Measurements from ENCODE around the gene AKAP12. TPM values are rescaled to one million over a fixed set of nuclear protein-coding genes. Genes with fewer than 3 reads are reported as not detected.

AKAP12 gene
- total RNA-seq, 2 donors from 2014 or later, result 102 to 167 TPM

GRCh38 chr6:151317103-151317994, 77.6 kb downstream of the AKAP12 start:
- Histone ChIP-seq H3K9me3 (no peaks in the 10 kb centered on the region), H3K4me1 (ENCODE audit: control insufficient read depth in 1 of 2, low read depth in 2 of 2) (no peaks in the 10 kb centered on the region), H3K27ac (no peak overlapping the region), H3K4me3 (no peak overlapping the region), H3K36me3 (no peaks in the 10 kb centered on the region), H3K27me3 (replicated peaks; ENCODE audit: insufficient read depth) (no peaks in the 10 kb centered on the region)
- ATAC-seq (ENCODE audit: insufficient number of reproducible peaks, low FRiP score, low read depth) (no peak), DNase-seq (ENCODE audit: low spot score) (no peak)
- TF ChIP-seq CTCF (IDR thresholded peaks at IDR 0.05), result no peak

- Histone ChIP-seq H3K4me3 (no peak overlapping the region), H3K27me3 (replicated peaks; ENCODE audit: insufficient read depth) (no peaks in the 10 kb centered on the region), H3K27ac (no peak overlapping the region), H3K4me1 (ENCODE audit: control insufficient read depth in 1 of 2, low read depth in 2 of 2) (no peaks in the 10 kb centered on the region), H3K36me3 (no peaks in the 10 kb centered on the region), H3K9me3 (no peaks in the 10 kb centered on the region)
- no peak for ATAC-seq (ENCODE audit: insufficient number of reproducible peaks, low FRiP score, low read depth)
- no peak for TF ChIP-seq CTCF (IDR thresholded peaks at IDR 0.05)
- DNase-seq (ENCODE audit: low spot score), result no peak
These were observed 78.2 kb downstream of the AKAP12 start for GRCh38 chr6:151317995-151318365.

- H3K9me3 ChIP-seq, result no peaks in the 10 kb centered on the region
- no peak for TF ChIP-seq CTCF (IDR thresholded peaks at IDR 0.05)
- H3K4me1 ChIP-seq (ENCODE audit: control insufficient read depth in 1 of 2, low read depth in 2 of 2), result peaks cover 0 to 14% of the 10 kb centered on the region in 2 donors
- no peak overlapping the region for H3K4me3 ChIP-seq
- no peaks in the 10 kb centered on the region for H3K36me3 ChIP-seq
- DNase-seq (ENCODE audit: low spot score) (no peak), ATAC-seq (ENCODE audit: insufficient number of reproducible peaks, low FRiP score, low read depth) (no peak)
- no peak overlapping the region for H3K27ac ChIP-seq
- no peaks in the 10 kb centered on the region for H3K27me3 ChIP-seq (replicated peaks; ENCODE audit: insufficient read depth)
These were observed 80.4 kb downstream of the AKAP12 start for GRCh38 chr6:151320140-151320539.

GRCh38 chr6:151321438-151321837, 81.7 kb downstream of the AKAP12 start:
- Histone ChIP-seq H3K27me3 (replicated peaks; ENCODE audit: insufficient read depth) (no peaks in the 10 kb centered on the region), H3K4me1 (ENCODE audit: control insufficient read depth in 1 of 2, low read depth in 2 of 2) (peaks cover 0 to 16% of the 10 kb centered on the region in 2 donors), H3K27ac (no peak overlapping the region), H3K36me3 (no peaks in the 10 kb centered on the region), H3K9me3 (no peaks in the 10 kb centered on the region), H3K4me3 (no peak overlapping the region)
- ATAC-seq (ENCODE audit: insufficient number of reproducible peaks, low FRiP score, low read depth) (no peak), DNase-seq (ENCODE audit: low spot score) (no peak)
- no peak for TF ChIP-seq CTCF (IDR thresholded peaks at IDR 0.05)

GRCh38 chr6:151322570-151322969, 82.8 kb downstream of the AKAP12 start:
- H3K27ac ChIP-seq, result no peak overlapping the region
- TF ChIP-seq CTCF (IDR thresholded peaks at IDR 0.05), result no peak

More at GRCh38 chr6:151322570-151322969, 82.8 kb downstream of the AKAP12 start:
- H3K27me3 ChIP-seq (replicated peaks; ENCODE audit: insufficient read depth), result no peaks in the 10 kb centered on the region
- H3K36me3 ChIP-seq, result no peaks in the 10 kb centered on the region
- no peak overlapping the region for H3K4me3 ChIP-seq
- ATAC-seq (ENCODE audit: insufficient number of reproducible peaks, low FRiP score, low read depth), result no peak
- no peaks in the 10 kb centered on the region for H3K9me3 ChIP-seq
- peaks cover 0 to 16% of the 10 kb centered on the region in 2 donors for H3K4me1 ChIP-seq (ENCODE audit: control insufficient read depth in 1 of 2, low read depth in 2 of 2)
- DNase-seq (ENCODE audit: low spot score), result no peak

Measured in thoracic aorta (tissue), 2 donors.